Measurements from ENCODE around the gene SLC4A4. TPM values are rescaled to one million over a fixed set of nuclear protein-coding genes. Genes with fewer than 3 reads are reported as not detected.

Gene SLC4A4
- total RNA-seq, 4 donors from 2014 or later, result 6.6 to 26.8 (median 25.3) TPM

GRCh38 chr4:71369536-71369935, 30.7 kb downstream of the SLC4A4 start:
- no peak for DNase-seq
- H3K27me3 ChIP-seq, result no peaks in the 10 kb centered on the region
- no peak overlapping the region for H3K4me3 ChIP-seq
- no peaks in the 10 kb centered on the region for H3K36me3 ChIP-seq
- no peaks in the 10 kb centered on the region for H3K9me3 ChIP-seq
- no peaks in the 10 kb centered on the region for H3K4me1 ChIP-seq
- TF ChIP-seq POLR2A (IDR thresholded peaks at IDR 0.05), result no peak
- TF ChIP-seq CTCF (IDR thresholded peaks at IDR 0.05), result no peak
- no peak overlapping the region for H3K27ac ChIP-seq

- H3K27ac ChIP-seq, result no peak overlapping the region
- no peaks in the 10 kb centered on the region for H3K4me1 ChIP-seq
- DNase-seq, result no peak
- H3K27me3 ChIP-seq, result no peaks in the 10 kb centered on the region
- no peak overlapping the region for H3K4me3 ChIP-seq
- no peaks in the 10 kb centered on the region for H3K9me3 ChIP-seq
- TF ChIP-seq CTCF (IDR thresholded peaks at IDR 0.05) (no peak), POLR2A (IDR thresholded peaks at IDR 0.05) (no peak)
- H3K36me3 ChIP-seq, result no peaks in the 10 kb centered on the region
Observed at GRCh38 chr4:71375494-71375893, 36.7 kb downstream of the SLC4A4 start.

DNA sequence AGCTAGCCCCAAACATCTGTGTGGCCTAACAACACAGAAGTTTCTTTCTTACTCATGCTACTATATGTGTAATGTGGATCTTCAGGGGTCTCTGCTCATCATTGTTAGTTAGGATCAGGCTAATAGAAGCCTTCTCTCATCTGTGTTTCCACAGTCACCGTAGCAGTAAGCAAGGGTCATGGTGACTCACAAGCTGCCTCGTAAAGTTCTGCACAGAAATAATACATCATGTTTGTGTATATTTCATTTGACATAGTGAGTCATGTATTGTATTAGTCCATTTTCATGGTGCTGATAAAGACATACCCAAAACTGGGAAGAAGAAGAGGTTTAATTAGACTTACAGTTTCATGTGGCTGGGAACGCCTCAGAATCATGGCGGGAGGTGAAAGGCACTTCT, 38.7 kb downstream of the SLC4A4 start:
- no peaks in the 10 kb centered on the region for H3K36me3 ChIP-seq
- H3K27ac ChIP-seq, result no peak overlapping the region
- no peak overlapping the region for H3K4me3 ChIP-seq
- no peak for TF ChIP-seq POLR2A (IDR thresholded peaks at IDR 0.05)
- TF ChIP-seq CTCF (IDR thresholded peaks at IDR 0.05), result no peak
- peak in 1 of 3 donors; percentile 53 for DNase-seq
- H3K4me1 ChIP-seq, result no peaks in the 10 kb centered on the region
- no peaks in the 10 kb centered on the region for H3K9me3 ChIP-seq
- H3K27me3 ChIP-seq, result no peaks in the 10 kb centered on the region

GRCh38 chr4:71379126-71379525, 40.3 kb downstream of the SLC4A4 start:
- Histone ChIP-seq H3K4me3 (no peak overlapping the region), H3K9me3 (no peaks in the 10 kb centered on the region), H3K4me1 (no peaks in the 10 kb centered on the region), H3K27ac (no peak overlapping the region), H3K27me3 (no peaks in the 10 kb centered on the region), H3K36me3 (no peaks in the 10 kb centered on the region)
- TF ChIP-seq CTCF (IDR thresholded peaks at IDR 0.05) (no peak), POLR2A (IDR thresholded peaks at IDR 0.05) (no peak)
- no peak for DNase-seq

DNA sequence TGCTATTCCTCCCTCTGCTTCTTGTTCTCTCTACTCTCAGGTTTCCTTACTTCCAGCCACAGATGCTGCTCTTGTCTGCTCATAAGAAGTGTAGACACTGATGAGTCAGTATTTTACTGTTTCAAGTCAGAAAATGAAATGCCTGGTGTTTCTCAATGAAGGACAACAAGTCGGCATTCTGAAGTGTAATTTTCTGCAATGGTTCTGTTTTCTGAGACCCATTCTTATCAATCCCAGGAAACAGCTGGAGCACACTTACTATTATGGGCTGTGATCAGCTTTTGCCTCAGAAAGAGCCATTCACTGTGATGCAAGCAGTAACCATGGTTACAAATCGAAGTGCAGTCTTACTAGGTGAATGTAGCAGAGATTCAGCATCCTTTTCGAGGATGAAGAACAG, 42.0 kb downstream of the SLC4A4 start:
- Histone ChIP-seq H3K27me3 (no peaks in the 10 kb centered on the region), H3K27ac (no peak overlapping the region), H3K9me3 (no peaks in the 10 kb centered on the region), H3K4me1 (no peaks in the 10 kb centered on the region), H3K4me3 (no peak overlapping the region), H3K36me3 (no peaks in the 10 kb centered on the region)
- no peak for DNase-seq
- no peak for TF ChIP-seq POLR2A (IDR thresholded peaks at IDR 0.05)
- TF ChIP-seq CTCF (IDR thresholded peaks at IDR 0.05), result no peak

Measured in Peyer's patch (tissue), 4 donors.